Suprapubic skin (tissue), 4 donors: ENCODE data around the gene STN1. TPM values are rescaled to one million over a fixed set of nuclear protein-coding genes. Genes with fewer than 3 reads are reported as not detected.

Source experiments
- DNase-seq, 2 donors: peaks; one replicate each; pipeline ENCODE4 v3.0.0-alpha.2; 2019; ENCODE audit warnings: low spot score in 2 of 2
- H3K27ac ChIP-seq: fragments of 200-600 bp; sonication (generic); one replicate; pipeline ENCODE4 v1.5.1; 2019
- H3K27me3 ChIP-seq: fragments of 200-600 bp; sonication (generic); one replicate; pipeline ENCODE4 v1.5.1; 2019
- H3K36me3 ChIP-seq: fragments of 200-600 bp; sonication (generic); one replicate; pipeline ENCODE4 v1.5.1; 2019
- H3K4me1 ChIP-seq: fragments of 200-600 bp; sonication (generic); one replicate; pipeline ENCODE4 v1.5.1; 2019
- H3K4me3 ChIP-seq: fragments of 200-600 bp; sonication (generic); one replicate; pipeline ENCODE4 v1.5.1; 2019; ENCODE audit warnings: mild to moderate bottlenecking
- H3K9me3 ChIP-seq: fragments of 200-600 bp; sonication (generic); one replicate; pipeline ENCODE4 v1.5.1; 2019
- EP300 ChIP-seq: sonication (generic); formaldehyde crosslinking; IDR thresholded peaks from one replicate; pipeline ENCODE4 v1.6.1; 2017; ENCODE audit warnings: antibody characterized with exemption
- POLR2A ChIP-seq, 2 donors: fragments of 450-650 bp; IDR thresholded peaks; one replicate each; pipeline ENCODE4 v1.6.1; 2017; ENCODE audit warnings: antibody characterized with exemption in 2 of 2, mild to moderate bottlenecking in 2 of 2, moderate library complexity in 2 of 2
- POLR2AphosphoS5 ChIP-seq, 3 donors: sonication (generic); formaldehyde crosslinking; IDR thresholded peaks; one replicate each; pipeline ENCODE4 v1.6.1; 2017; ENCODE audit warnings: antibody characterized with exemption in 3 of 3
- WGBS: methylation state at CpG from one replicate; pipeline ENCODE4 v1.1.5; 2018; 5-methylcytosine and 5-hydroxymethylcytosine counted together
- total RNA-seq, 4 donors: library from RNA; depleted of rRNA; stranded (reverse); fragments of >200 nt; gene quantifications; one replicate each; pipeline ENCODE4 v1.1.0, GENCODE V29; 2016
- TF ChIP-seq, protein P1 (sequence below), 2 donors: fragments of 200-600 bp in 1 of 2; fragments of 450-650 bp in 1 of 2; sonication (generic) in 1 of 2; IDR thresholded peaks; one replicate each; pipeline ENCODE4 v1.5.1; 2016 to 2019; ENCODE audit warnings: antibody characterized with exemption in 2 of 2, mild to moderate bottlenecking in 1 of 2, moderate library complexity in 1 of 2

Gene STN1
- total RNA-seq, 4 donors from 2014 or later, result 13.8 to 24.8 (median 22.9) TPM

DNA sequence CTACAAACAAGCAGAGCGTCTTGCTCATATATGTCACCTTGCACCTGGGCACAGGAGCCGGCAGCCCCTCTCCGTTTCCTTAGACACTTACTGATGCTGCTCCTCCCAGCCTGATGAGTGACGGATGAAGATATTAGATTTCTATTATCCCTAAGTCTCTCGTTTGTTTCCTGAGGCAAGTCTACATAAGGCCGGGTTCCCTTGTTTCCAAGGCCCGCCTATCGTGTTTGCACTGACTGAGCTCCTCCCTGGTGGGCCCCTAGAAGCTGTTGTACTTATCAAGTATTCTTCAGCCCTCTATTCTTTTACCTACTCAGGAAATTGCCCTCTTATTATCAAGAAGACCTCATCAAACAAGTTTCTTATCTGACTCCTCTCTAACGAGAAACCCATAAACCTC, 81.1 kb downstream of the STN1 start:
- Histone ChIP-seq H3K9me3 (no peaks in the 10 kb centered on the region), H3K27ac (no peak overlapping the region), H3K27me3 (no peaks in the 10 kb centered on the region), H3K4me3 (no peak overlapping the region), H3K36me3 (no peaks in the 10 kb centered on the region), H3K4me1 (peaks cover 77% of the 10 kb centered on the region)
- TF ChIP-seq, protein P1, sequence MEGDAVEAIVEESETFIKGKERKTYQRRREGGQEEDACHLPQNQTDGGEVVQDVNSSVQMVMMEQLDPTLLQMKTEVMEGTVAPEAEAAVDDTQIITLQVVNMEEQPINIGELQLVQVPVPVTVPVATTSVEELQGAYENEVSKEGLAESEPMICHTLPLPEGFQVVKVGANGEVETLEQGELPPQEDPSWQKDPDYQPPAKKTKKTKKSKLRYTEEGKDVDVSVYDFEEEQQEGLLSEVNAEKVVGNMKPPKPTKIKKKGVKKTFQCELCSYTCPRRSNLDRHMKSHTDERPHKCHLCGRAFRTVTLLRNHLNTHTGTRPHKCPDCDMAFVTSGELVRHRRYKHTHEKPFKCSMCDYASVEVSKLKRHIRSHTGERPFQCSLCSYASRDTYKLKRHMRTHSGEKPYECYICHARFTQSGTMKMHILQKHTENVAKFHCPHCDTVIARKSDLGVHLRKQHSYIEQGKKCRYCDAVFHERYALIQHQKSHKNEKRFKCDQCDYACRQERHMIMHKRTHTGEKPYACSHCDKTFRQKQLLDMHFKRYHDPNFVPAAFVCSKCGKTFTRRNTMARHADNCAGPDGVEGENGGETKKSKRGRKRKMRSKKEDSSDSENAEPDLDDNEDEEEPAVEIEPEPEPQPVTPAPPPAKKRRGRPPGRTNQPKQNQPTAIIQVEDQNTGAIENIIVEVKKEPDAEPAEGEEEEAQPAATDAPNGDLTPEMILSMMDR (IDR thresholded peaks at IDR 0.05), result no peak
- TF ChIP-seq EP300, result no peak
- no peak for TF ChIP-seq POLR2AphosphoS5 (IDR thresholded peaks at IDR 0.05)
- no peak for TF ChIP-seq POLR2A (IDR thresholded peaks at IDR 0.05)
- DNase-seq, result peak; percentile 16 to 24
- WGBS, result 68% methylated on average over 9 of the region's 9 CpGs

DNA sequence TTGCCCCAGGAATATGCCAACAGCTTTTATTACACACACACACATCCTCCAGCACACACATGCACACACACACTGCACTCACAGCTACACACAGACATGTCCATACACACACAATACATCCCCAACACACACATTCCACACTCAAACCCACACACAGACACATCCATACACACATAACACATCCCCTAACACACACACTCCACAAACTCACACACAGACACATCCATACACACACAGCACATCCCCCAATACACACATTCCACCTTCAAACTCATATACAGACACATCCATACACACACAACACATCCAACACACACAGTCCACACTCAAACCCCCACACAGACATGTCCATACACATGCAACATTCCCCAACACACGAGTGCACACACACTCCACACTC, 81.7 kb downstream of the STN1 start:
- no peaks in the 10 kb centered on the region for H3K36me3 ChIP-seq
- TF ChIP-seq POLR2AphosphoS5 (IDR thresholded peaks at IDR 0.05) (no peak), EP300 (no peak), POLR2A (IDR thresholded peaks at IDR 0.05) (no peak)
- TF ChIP-seq, protein P1 (IDR thresholded peaks at IDR 0.05), result no peak
- H3K9me3 ChIP-seq, result no peaks in the 10 kb centered on the region
- no peaks in the 10 kb centered on the region for H3K27me3 ChIP-seq
- H3K4me3 ChIP-seq, result no peak overlapping the region
- peaks cover 75% of the 10 kb centered on the region for H3K4me1 ChIP-seq
- H3K27ac ChIP-seq, result no peak overlapping the region
- 68% methylated on average over 1 of the region's 1 CpG for WGBS
- DNase-seq, result peak in 1 of 2 donors; percentile 16

DNA sequence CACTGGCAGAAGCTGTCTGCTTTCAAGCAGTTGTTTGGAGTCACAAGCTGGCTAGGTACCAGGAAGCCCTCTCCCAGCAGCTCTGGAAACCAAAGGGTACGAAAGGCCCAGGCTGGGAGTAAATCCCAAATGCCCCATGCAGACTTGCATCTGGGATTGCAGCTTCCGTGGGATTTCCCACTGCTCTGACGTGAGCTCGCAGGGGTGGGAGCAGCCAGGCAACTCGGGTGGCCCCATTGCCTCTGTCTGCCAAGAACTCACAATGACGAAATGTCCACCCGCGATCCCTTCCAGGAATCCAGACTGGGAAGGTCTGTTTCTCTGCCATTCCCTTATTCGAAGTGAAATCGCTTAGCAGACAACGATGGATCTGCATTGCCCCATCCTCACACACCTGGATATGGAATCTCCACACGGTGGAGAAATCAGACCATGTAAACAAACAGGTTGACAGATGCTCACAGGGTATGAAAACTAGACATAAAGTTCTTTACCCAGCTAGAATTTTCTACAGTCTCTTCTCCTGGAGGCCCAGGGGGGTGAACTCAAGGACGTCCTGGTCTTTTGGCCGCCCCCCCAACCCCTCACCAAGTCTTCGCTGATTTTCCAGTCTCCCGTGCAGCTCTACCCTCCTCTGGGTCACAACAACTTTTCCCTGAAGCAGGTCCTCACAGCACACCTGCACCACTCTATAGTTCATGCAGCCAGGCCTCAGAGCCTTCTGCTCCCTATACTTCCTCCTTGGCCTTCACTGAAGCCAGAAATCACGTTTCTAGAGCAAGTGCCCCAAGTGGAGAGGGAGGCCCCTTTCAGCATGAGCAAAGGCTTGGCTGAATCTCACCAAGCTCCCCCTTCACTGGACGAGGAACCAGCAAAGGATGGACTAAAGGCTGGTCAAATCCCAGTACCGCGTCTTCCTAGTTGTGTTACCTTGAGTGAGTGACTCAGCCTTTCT, 82.6 kb downstream of the STN1 start:
- TF ChIP-seq POLR2A (IDR thresholded peaks at IDR 0.05), result no peak
- TF ChIP-seq, protein P1 (IDR thresholded peaks at IDR 0.05), result no peak
- TF ChIP-seq POLR2AphosphoS5 (IDR thresholded peaks at IDR 0.05), result peak in 2 of 3 donors; percentile 42 to 64
- TF ChIP-seq EP300, result no peak
- H3K27me3 ChIP-seq, result no peaks in the 10 kb centered on the region
- no peaks in the 10 kb centered on the region for H3K36me3 ChIP-seq
- peak overlapping the region; percentile 50 for H3K27ac ChIP-seq
- peaks cover 66% of the 10 kb centered on the region for H3K4me1 ChIP-seq
- no peak overlapping the region for H3K4me3 ChIP-seq
- 46% methylated on average over 17 of the region's 20 CpGs for WGBS
- no peaks in the 10 kb centered on the region for H3K9me3 ChIP-seq
- peak in 1 of 2 donors; percentile 82 for DNase-seq

DNA sequence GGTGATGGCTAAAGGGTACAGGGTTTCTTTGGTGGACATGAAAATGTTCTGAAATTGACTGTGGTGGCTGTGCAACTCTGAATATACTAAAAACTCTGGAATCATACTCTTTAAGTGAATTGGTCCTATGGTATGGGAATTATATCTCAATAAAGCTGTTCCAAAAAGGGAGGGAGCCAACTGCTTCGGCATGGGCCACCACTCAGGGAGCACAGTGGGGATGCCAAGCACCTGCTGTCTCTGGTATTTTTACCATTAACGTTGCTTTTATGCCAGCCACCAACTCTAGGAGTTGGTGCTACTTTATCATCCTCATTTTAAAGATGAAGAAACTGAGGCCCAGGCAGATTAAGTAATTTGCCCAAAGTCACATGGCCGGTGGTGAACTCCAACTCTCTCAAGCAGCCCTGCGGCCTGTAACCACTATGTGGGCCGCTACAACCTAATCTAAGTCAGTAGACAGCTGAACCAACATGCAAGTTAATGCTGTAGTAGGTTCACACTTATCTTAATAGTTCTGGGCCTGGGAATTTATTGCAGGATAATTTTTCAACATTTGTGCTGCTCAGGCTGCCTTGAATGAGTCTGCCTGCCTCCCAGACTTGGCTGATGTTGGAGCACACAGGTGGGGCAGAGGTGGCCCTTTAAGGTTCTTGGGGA, 83.4 kb downstream of the STN1 start:
- TF ChIP-seq POLR2AphosphoS5 (IDR thresholded peaks at IDR 0.05), result no peak
- 62% methylated on average over 5 of the region's 5 CpGs for WGBS
- peak overlapping the region; percentile 50 for H3K27ac ChIP-seq
- no peaks in the 10 kb centered on the region for H3K36me3 ChIP-seq
- peak in 1 of 2 donors; percentile 44 for DNase-seq
- no peaks in the 10 kb centered on the region for H3K27me3 ChIP-seq
- H3K9me3 ChIP-seq, result no peaks in the 10 kb centered on the region
- H3K4me1 ChIP-seq, result peaks cover 58% of the 10 kb centered on the region
- no peak overlapping the region for H3K4me3 ChIP-seq

DNA sequence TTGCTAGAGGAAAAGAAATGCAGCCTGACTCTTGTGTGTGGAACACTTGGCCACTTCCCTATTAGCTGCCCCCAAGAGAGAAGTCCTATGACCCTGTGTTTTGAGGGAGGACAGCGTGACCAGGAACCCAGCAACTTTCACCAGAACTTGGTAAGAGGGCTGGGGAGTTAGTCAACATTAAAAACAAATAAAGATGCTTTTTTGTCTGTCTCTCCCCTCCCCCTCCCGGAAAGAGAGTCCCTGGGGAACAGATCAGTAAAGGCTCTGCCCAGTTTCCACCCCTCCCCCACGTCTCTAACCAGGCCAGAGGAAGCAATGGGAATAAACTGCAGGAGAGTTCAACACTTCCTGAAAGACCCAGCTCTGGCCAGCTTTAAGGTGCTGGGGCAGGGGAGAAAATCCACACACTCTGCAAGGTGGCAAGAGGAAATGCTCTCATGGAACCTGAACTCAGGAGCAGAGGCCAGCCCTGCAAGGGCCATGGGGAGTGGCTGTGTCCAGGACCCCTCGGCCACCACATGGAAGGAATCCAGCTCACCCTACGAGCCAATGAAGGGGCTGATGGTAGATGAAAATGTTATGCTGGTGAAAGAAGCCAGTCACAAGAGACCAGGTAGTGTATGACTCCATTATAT, 84.1 kb downstream of the STN1 start:
- Histone ChIP-seq H3K9me3 (no peaks in the 10 kb centered on the region), H3K27me3 (no peaks in the 10 kb centered on the region), H3K27ac (peak overlapping the region; percentile 50), H3K4me3 (no peak overlapping the region), H3K4me1 (peaks cover 51% of the 10 kb centered on the region), H3K36me3 (no peaks in the 10 kb centered on the region)
- 53% methylated on average over 5 of the region's 5 CpGs for WGBS
- peak in 1 of 2 donors; percentile 66 for DNase-seq
- TF ChIP-seq, protein P1 (IDR thresholded peaks at IDR 0.05), result no peak
- TF ChIP-seq EP300, result no peak
- TF ChIP-seq POLR2AphosphoS5 (IDR thresholded peaks at IDR 0.05), result no peak
- TF ChIP-seq POLR2A (IDR thresholded peaks at IDR 0.05), result no peak
